GM21717 (cell line): ENCODE data around the gene VSTM2B.

Experiments used
- ATAC-seq: cut with Tn5 transposase; IDR thresholded peaks from one replicate; pipeline ENCODE4 v1.9.1; 2021; ENCODE audit warnings: mild to moderate bottlenecking, moderate library complexity; ENCODE audit not compliant: unreplicated experiment

VSTM2B gene

GRCh38 chr19:29495901-29496441 lies 29.8 kb upstream of the VSTM2B start:
- ATAC-seq: no peak

GRCh38 chr19:29497241-29497640 lies 28.6 kb upstream of the VSTM2B start:
- ATAC-seq: no peak

GRCh38 chr19:29497686-29498436 lies 27.9 kb upstream of the VSTM2B start:
- ATAC-seq: no peak

- no peak for ATAC-seq
These were observed 26.4 kb upstream of the VSTM2B start for GRCh38 chr19:29499261-29499920.

- no peak for ATAC-seq
These were observed 25.7 kb upstream of the VSTM2B start for GRCh38 chr19:29499921-29500590.

- ATAC-seq: no peak
These were observed 23.8 kb upstream of the VSTM2B start for GRCh38 chr19:29501816-29502580.

GRCh38 chr19:29502581-29502850 lies 23.3 kb upstream of the VSTM2B start:
- ATAC-seq: no peak

- ATAC-seq: no peak
These were observed 22.5 kb upstream of the VSTM2B start for GRCh38 chr19:29503140-29503758.

- no peak for ATAC-seq
These were observed 22.0 kb upstream of the VSTM2B start for GRCh38 chr19:29503785-29504184.

GRCh38 chr19:29504454-29504853 lies 21.3 kb upstream of the VSTM2B start:
- no peak for ATAC-seq

GRCh38 chr19:29505097-29505824 lies 20.5 kb upstream of the VSTM2B start:
- ATAC-seq: no peak

- no peak for ATAC-seq
These were observed 19.2 kb upstream of the VSTM2B start for GRCh38 chr19:29506619-29506911.

GRCh38 chr19:29507081-29507860 lies 18.5 kb upstream of the VSTM2B start:
- ATAC-seq: no peak

GRCh38 chr19:29508181-29508580 lies 17.6 kb upstream of the VSTM2B start:
- no peak for ATAC-seq

GRCh38 chr19:29509456-29509855 lies 16.3 kb upstream of the VSTM2B start:
- ATAC-seq: no peak

- ATAC-seq: no peak
These were observed 15.0 kb upstream of the VSTM2B start for GRCh38 chr19:29510701-29511265.

GRCh38 chr19:29511768-29512167 lies 14.0 kb upstream of the VSTM2B start:
- no peak for ATAC-seq

GRCh38 chr19:29512748-29513147 lies 13.0 kb upstream of the VSTM2B start:
- ATAC-seq: no peak

GRCh38 chr19:29514525-29515232 lies 11.1 kb upstream of the VSTM2B start:
- no peak for ATAC-seq
